ENCODE results near the gene CYTH2.

CYTH2 gene

DNA sequence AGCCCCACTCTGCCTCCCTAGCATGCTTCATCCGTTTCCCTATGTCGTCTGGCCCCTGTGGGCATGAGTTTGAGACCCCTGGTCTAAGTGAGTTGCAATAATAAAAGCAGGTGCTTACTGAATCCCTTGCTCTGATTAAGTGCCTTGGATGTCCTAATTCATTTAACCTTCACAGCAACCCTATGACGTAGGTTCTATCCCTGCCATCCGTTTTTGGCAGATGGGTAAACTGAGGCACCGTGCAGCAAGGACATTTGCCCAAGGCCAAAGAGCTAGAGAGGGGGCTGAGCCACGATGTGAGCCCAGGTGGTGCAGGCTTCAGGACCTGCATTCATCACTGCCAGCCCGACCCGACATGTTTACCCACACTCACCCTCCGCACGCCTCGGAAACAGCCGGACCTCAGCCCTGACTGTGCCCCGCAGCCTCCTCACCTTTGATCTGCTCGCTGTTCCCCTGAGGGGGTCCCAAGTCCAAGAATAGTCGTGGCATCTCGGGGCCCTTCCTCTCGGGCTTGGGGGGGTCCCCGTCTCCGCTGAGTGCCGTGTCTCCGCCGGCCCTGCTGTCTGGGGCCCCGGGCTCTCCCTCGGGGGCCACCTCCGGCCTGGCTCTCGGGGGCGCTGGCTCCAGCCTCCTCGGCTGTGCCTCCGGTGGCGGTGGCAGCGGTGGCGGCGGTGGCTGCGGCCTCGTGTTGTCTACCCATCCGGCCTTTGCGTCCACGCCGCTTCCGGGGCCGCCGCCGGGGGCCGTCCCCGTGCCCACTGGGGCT lies 28.0 kb downstream of the CYTH2 start:
- no peak overlapping the region for H3K27ac ChIP-seq (ENCODE audit: poor library complexity, severe bottlenecking)
- H3K4me1 ChIP-seq (ENCODE audit: insufficient read depth, poor library complexity, severe bottlenecking), result peaks cover 4% of the 10 kb centered on the region
- no peaks in the 10 kb centered on the region for H3K36me3 ChIP-seq (ENCODE audit: low read depth)
- no peaks in the 10 kb centered on the region for H3K27me3 ChIP-seq (ENCODE audit: insufficient read depth, poor library complexity, severe bottlenecking)
- TF ChIP-seq, protein P1, sequence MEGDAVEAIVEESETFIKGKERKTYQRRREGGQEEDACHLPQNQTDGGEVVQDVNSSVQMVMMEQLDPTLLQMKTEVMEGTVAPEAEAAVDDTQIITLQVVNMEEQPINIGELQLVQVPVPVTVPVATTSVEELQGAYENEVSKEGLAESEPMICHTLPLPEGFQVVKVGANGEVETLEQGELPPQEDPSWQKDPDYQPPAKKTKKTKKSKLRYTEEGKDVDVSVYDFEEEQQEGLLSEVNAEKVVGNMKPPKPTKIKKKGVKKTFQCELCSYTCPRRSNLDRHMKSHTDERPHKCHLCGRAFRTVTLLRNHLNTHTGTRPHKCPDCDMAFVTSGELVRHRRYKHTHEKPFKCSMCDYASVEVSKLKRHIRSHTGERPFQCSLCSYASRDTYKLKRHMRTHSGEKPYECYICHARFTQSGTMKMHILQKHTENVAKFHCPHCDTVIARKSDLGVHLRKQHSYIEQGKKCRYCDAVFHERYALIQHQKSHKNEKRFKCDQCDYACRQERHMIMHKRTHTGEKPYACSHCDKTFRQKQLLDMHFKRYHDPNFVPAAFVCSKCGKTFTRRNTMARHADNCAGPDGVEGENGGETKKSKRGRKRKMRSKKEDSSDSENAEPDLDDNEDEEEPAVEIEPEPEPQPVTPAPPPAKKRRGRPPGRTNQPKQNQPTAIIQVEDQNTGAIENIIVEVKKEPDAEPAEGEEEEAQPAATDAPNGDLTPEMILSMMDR (IDR thresholded peaks at IDR 0.05; ENCODE audit: poor library complexity, severe bottlenecking), result no peak
- DNase-seq (ENCODE audit: low spot score) (peak; percentile 53), ATAC-seq (ENCODE audit: low read depth) (no peak)
- H3K4me3 ChIP-seq (ENCODE audit: severe bottlenecking), result no peak overlapping the region
- H3K9me3 ChIP-seq (ENCODE audit: severe bottlenecking), result no peaks in the 10 kb centered on the region

- H3K27me3 ChIP-seq (ENCODE audit: insufficient read depth, poor library complexity, severe bottlenecking), result no peaks in the 10 kb centered on the region
- no peak overlapping the region for H3K4me3 ChIP-seq (ENCODE audit: severe bottlenecking)
- peak; percentile 49 for DNase-seq (ENCODE audit: low spot score)
- peaks cover 4% of the 10 kb centered on the region for H3K4me1 ChIP-seq (ENCODE audit: insufficient read depth, poor library complexity, severe bottlenecking)
- H3K27ac ChIP-seq (ENCODE audit: poor library complexity, severe bottlenecking), result no peak overlapping the region
- no peak for ATAC-seq (ENCODE audit: low read depth)
- TF ChIP-seq, protein P1 (IDR thresholded peaks at IDR 0.05; ENCODE audit: poor library complexity, severe bottlenecking), result no peak
- H3K9me3 ChIP-seq (ENCODE audit: severe bottlenecking), result no peaks in the 10 kb centered on the region
- H3K36me3 ChIP-seq (ENCODE audit: low read depth), result no peaks in the 10 kb centered on the region
These were observed 28.8 kb downstream of the CYTH2 start for GRCh38 chr19:48497728-48498594.

- Histone ChIP-seq H3K4me3 (ENCODE audit: severe bottlenecking) (no peak overlapping the region), H3K9me3 (ENCODE audit: severe bottlenecking) (no peaks in the 10 kb centered on the region), H3K4me1 (ENCODE audit: insufficient read depth, poor library complexity, severe bottlenecking) (peaks cover 4% of the 10 kb centered on the region), H3K36me3 (ENCODE audit: low read depth) (no peaks in the 10 kb centered on the region), H3K27me3 (ENCODE audit: insufficient read depth, poor library complexity, severe bottlenecking) (no peaks in the 10 kb centered on the region), H3K27ac (ENCODE audit: poor library complexity, severe bottlenecking) (no peak overlapping the region)
- DNase-seq (ENCODE audit: low spot score), result peak; percentile 51
- TF ChIP-seq, protein P1 (IDR thresholded peaks at IDR 0.05; ENCODE audit: poor library complexity, severe bottlenecking), result no peak
- no peak for ATAC-seq (ENCODE audit: low read depth)
These were observed 29.6 kb downstream of the CYTH2 start for GRCh38 chr19:48498595-48499311.

DNA sequence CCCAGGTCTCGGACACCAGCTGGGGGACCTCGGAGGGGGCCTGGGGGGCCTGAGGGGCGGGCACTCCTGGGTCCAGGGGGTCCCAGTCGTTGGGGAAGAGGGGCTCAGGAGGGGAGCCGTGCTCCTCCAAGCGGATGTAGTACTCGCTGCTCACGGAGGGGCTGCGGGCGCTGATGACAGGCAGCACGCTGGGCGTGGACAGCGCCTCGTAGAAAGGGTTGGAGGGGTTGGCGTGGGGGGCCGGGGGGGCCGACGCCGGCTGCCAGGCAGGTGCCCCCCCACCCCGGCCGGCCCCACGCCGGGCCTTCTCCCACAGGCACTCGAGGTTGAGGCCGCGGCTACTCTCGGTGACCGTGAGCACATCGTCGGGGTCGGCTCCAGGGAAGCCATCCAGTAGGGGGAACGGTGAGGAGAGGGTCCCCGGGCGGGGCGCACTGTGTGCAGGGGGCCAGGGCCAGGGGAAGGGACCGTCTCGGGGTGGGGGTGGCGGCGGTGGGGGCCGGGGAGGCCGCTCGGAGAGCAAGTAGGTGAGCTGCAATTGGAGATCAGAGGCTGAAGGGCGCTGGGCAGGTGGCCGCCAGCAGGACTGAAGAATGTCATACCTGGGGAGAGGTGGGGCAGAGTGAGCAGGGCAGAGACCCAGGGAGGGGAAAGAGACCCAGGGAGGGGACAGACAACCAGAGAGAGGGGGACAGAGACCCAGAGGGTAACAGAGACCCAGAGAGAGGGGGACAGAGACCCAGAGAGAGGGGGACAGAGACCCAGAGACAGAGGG lies 30.3 kb downstream of the CYTH2 start:
- H3K36me3 ChIP-seq (ENCODE audit: low read depth), result no peaks in the 10 kb centered on the region
- DNase-seq (ENCODE audit: low spot score) (peak; percentile 55), ATAC-seq (ENCODE audit: low read depth) (no peak)
- no peak overlapping the region for H3K4me3 ChIP-seq (ENCODE audit: severe bottlenecking)
- peaks cover under 1% of the 10 kb centered on the region for H3K4me1 ChIP-seq (ENCODE audit: insufficient read depth, poor library complexity, severe bottlenecking)
- no peaks in the 10 kb centered on the region for H3K9me3 ChIP-seq (ENCODE audit: severe bottlenecking)
- TF ChIP-seq, protein P1 (IDR thresholded peaks at IDR 0.05; ENCODE audit: poor library complexity, severe bottlenecking), result no peak
- no peaks in the 10 kb centered on the region for H3K27me3 ChIP-seq (ENCODE audit: insufficient read depth, poor library complexity, severe bottlenecking)
- H3K27ac ChIP-seq (ENCODE audit: poor library complexity, severe bottlenecking), result no peak overlapping the region
